Measurements from ENCODE around the gene LPP.

LPP gene

GRCh38 chr3:188330138-188330537 lies 176.2 kb downstream of the LPP start:
- DNase-seq (ENCODE audit: low read depth in 1 of 2, low spot score in 1 of 2), result no peak
- H3K27ac ChIP-seq (replicated peaks), result no peak overlapping the region
- TF ChIP-seq, protein P1, sequence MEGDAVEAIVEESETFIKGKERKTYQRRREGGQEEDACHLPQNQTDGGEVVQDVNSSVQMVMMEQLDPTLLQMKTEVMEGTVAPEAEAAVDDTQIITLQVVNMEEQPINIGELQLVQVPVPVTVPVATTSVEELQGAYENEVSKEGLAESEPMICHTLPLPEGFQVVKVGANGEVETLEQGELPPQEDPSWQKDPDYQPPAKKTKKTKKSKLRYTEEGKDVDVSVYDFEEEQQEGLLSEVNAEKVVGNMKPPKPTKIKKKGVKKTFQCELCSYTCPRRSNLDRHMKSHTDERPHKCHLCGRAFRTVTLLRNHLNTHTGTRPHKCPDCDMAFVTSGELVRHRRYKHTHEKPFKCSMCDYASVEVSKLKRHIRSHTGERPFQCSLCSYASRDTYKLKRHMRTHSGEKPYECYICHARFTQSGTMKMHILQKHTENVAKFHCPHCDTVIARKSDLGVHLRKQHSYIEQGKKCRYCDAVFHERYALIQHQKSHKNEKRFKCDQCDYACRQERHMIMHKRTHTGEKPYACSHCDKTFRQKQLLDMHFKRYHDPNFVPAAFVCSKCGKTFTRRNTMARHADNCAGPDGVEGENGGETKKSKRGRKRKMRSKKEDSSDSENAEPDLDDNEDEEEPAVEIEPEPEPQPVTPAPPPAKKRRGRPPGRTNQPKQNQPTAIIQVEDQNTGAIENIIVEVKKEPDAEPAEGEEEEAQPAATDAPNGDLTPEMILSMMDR (IDR thresholded peaks at IDR 0.05; ENCODE audit: insufficient read depth, low read length), result no peak
- no peak for TF ChIP-seq SPI1 (IDR thresholded peaks at IDR 0.05; ENCODE audit: borderline replicate concordance, low read depth)
- TF ChIP-seq, protein P2, sequence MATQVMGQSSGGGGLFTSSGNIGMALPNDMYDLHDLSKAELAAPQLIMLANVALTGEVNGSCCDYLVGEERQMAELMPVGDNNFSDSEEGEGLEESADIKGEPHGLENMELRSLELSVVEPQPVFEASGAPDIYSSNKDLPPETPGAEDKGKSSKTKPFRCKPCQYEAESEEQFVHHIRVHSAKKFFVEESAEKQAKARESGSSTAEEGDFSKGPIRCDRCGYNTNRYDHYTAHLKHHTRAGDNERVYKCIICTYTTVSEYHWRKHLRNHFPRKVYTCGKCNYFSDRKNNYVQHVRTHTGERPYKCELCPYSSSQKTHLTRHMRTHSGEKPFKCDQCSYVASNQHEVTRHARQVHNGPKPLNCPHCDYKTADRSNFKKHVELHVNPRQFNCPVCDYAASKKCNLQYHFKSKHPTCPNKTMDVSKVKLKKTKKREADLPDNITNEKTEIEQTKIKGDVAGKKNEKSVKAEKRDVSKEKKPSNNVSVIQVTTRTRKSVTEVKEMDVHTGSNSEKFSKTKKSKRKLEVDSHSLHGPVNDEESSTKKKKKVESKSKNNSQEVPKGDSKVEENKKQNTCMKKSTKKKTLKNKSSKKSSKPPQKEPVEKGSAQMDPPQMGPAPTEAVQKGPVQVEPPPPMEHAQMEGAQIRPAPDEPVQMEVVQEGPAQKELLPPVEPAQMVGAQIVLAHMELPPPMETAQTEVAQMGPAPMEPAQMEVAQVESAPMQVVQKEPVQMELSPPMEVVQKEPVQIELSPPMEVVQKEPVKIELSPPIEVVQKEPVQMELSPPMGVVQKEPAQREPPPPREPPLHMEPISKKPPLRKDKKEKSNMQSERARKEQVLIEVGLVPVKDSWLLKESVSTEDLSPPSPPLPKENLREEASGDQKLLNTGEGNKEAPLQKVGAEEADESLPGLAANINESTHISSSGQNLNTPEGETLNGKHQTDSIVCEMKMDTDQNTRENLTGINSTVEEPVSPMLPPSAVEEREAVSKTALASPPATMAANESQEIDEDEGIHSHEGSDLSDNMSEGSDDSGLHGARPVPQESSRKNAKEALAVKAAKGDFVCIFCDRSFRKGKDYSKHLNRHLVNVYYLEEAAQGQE (IDR thresholded peaks at IDR 0.05; ENCODE audit: insufficient replicate concordance, low read depth), result no peak
- no peak for TF ChIP-seq GABPA (IDR thresholded peaks at IDR 0.05; ENCODE audit: low read depth)
- TF ChIP-seq POLR2AphosphoS5 (IDR thresholded peaks at IDR 0.05; ENCODE audit: low read depth), result no peak

GRCh38 chr3:188331166-188331565 lies 177.2 kb downstream of the LPP start:
- no peak overlapping the region for H3K27ac ChIP-seq (replicated peaks)
- no peak overlapping the region for H3K4me3 ChIP-seq (replicated peaks; ENCODE audit: insufficient read depth, low read length)
- TF ChIP-seq GABPA (IDR thresholded peaks at IDR 0.05; ENCODE audit: low read depth) (no peak), POLR2AphosphoS5 (IDR thresholded peaks at IDR 0.05; ENCODE audit: low read depth) (no peak)
- DNase-seq (ENCODE audit: low read depth in 1 of 2, low spot score in 1 of 2), result no peak
- H3K27me3 ChIP-seq (ENCODE audit: insufficient read depth, poor library complexity, severe bottlenecking), result no peaks in the 10 kb centered on the region

More at GRCh38 chr3:188330138-188330537, 176.2 kb downstream of the LPP start:
- Histone ChIP-seq H3K4me3 (replicated peaks; ENCODE audit: insufficient read depth, low read length) (no peak overlapping the region), H3K27me3 (ENCODE audit: insufficient read depth, poor library complexity, severe bottlenecking) (no peaks in the 10 kb centered on the region)

GRCh38 chr3:188332085-188332484 lies 178.1 kb downstream of the LPP start:
- DNase-seq (ENCODE audit: low read depth in 1 of 2, low spot score in 1 of 2), result no peak
- Histone ChIP-seq H3K27ac (replicated peaks) (no peak overlapping the region), H3K4me3 (replicated peaks; ENCODE audit: insufficient read depth, low read length) (no peak overlapping the region), H3K27me3 (ENCODE audit: insufficient read depth, poor library complexity, severe bottlenecking) (no peaks in the 10 kb centered on the region)
- no peak for TF ChIP-seq POLR2AphosphoS5 (IDR thresholded peaks at IDR 0.05; ENCODE audit: low read depth)

DNA sequence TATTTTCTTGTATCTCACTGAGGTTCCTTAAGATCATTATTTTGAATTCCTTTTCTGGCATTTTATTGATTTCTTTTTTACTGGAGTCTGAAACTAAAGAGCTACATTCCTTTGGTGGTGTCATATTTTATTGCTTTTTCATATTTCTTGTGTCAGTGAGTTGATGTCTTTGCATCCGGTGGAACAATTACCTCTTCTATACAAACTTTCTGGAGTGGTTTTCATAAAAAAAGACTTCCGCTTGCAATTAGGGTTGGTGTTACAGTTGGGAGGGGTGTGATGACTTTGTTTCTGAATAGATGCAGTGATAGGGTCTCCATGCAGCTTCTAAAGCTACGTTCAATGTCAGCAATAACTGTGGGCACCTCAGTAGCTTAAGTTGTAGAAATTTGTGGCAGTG lies 181.7 kb downstream of the LPP start:
- H3K27ac ChIP-seq (replicated peaks), result no peak overlapping the region
- DNase-seq (ENCODE audit: low read depth in 1 of 2, low spot score in 1 of 2), result no peak
- no peaks in the 10 kb centered on the region for H3K27me3 ChIP-seq (ENCODE audit: insufficient read depth, poor library complexity, severe bottlenecking)
- TF ChIP-seq, protein P2 (IDR thresholded peaks at IDR 0.05; ENCODE audit: insufficient replicate concordance, low read depth), result no peak
- TF ChIP-seq, protein P1 (IDR thresholded peaks at IDR 0.05; ENCODE audit: insufficient read depth, low read length), result no peak
- TF ChIP-seq SPI1 (IDR thresholded peaks at IDR 0.05; ENCODE audit: borderline replicate concordance, low read depth) (no peak), POLR2AphosphoS5 (IDR thresholded peaks at IDR 0.05; ENCODE audit: low read depth) (no peak), GABPA (IDR thresholded peaks at IDR 0.05; ENCODE audit: low read depth) (no peak)
- H3K4me3 ChIP-seq (replicated peaks; ENCODE audit: insufficient read depth, low read length), result no peak overlapping the region

GRCh38 chr3:188336178-188336577 lies 182.2 kb downstream of the LPP start:
- Histone ChIP-seq H3K27ac (replicated peaks) (no peak overlapping the region), H3K27me3 (ENCODE audit: insufficient read depth, poor library complexity, severe bottlenecking) (no peaks in the 10 kb centered on the region), H3K4me3 (replicated peaks; ENCODE audit: insufficient read depth, low read length) (no peak overlapping the region)
- TF ChIP-seq, protein P1 (IDR thresholded peaks at IDR 0.05; ENCODE audit: insufficient read depth, low read length), result no peak
- TF ChIP-seq SPI1 (IDR thresholded peaks at IDR 0.05; ENCODE audit: borderline replicate concordance, low read depth) (no peak), POLR2AphosphoS5 (IDR thresholded peaks at IDR 0.05; ENCODE audit: low read depth) (no peak), GABPA (IDR thresholded peaks at IDR 0.05; ENCODE audit: low read depth) (no peak)
- TF ChIP-seq, protein P2 (IDR thresholded peaks at IDR 0.05; ENCODE audit: insufficient replicate concordance, low read depth), result no peak
- DNase-seq (ENCODE audit: low read depth in 1 of 2, low spot score in 1 of 2), result no peak
